OCI-LY3 (cell line): ENCODE measurements around the gene GAS7.

Experiments used
- CTCF ChIP-seq: fragments of 200-600, 300-600 bp; sonication (generic); IDR thresholded peaks from 2 replicates; pipeline ENCODE4 v1.5.1; 2014; ENCODE audit warnings: antibody characterized with exemption, low read length, low read depth
- EZH2phosphoT487 ChIP-seq: fragments of 200-600 bp; shearing (Covaris generic); IDR thresholded peaks from 2 replicates; pipeline ENCODE4 v1.6.1; 2018; ENCODE audit warnings: antibody characterized with exemption, mixed run types, low read depth

DNA sequence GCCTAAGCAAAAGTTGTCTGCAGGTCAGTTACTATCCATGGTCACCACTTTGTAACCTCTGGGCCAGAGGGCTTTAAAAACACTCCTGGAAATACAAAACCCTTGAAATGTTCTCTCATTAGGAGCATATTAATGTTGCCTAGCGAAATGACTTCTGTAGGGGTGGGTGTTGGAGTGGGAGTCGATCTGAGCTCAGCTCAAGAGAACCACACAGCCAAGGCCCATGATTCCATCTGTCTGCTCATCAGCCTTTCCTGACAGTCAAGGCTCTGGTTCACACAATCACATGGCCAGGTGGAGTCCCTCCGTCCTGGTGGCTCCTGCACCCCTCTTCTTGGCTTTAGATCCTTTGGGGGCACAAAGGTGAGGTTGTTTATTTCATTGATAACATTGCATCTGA lies 320.1 kb downstream of the GAS7 start:
- TF ChIP-seq CTCF (no peak), EZH2phosphoT487 (no peak)
